GM12874 (cell line): ENCODE measurements around the gene SNU13.

ENCODE experiments used
- CTCF ChIP-seq: IDR thresholded peaks from 2 replicates; pipeline ENCODE4 v1.5.1; 2011; ENCODE audit warnings: low read depth, mild to moderate bottlenecking, control low read depth, low read length, moderate library complexity; ENCODE audit not compliant: insufficient read depth

The SNU13 gene

DNA sequence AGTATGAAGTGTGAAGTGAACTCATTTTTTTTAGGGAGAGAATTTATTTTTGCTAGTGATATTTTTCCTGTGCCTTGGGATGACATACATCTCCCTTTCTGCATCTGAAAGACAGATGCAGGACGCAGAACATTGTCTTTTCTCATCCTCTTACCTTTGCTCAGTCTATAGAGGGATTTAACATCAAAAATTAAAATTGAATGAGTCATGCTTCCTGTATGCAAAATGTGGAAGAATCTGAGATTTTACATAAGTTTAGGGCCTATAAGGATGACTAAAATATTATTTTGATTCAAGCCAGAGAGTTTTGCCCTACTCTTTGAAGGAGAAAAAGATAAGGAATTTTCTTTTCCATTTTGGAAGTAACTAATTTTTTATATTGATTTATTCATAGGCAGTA is 40.2 kb downstream of the SNU13 start:
- TF ChIP-seq CTCF = no peak

DNA sequence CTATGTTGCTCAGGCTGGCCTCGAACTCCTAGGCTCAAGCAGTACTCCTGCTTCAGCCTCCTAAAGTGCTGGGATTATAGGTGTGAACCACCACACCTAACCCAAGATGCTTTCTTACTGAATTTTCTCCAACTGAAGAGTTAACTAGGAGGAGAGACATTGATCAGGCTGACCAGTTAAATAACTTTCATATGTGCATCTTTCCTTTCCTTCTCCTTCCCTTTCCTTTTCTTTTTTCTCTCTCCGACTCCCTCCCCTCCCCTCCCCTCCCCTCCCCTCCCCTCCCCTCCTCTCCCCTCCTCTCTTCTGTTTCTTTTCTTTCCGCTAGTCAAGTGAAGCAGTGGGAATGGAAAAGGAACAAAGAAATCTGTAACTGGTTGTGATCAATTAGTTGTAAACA is 40.9 kb downstream of the SNU13 start:
- TF ChIP-seq CTCF = no peak

DNA sequence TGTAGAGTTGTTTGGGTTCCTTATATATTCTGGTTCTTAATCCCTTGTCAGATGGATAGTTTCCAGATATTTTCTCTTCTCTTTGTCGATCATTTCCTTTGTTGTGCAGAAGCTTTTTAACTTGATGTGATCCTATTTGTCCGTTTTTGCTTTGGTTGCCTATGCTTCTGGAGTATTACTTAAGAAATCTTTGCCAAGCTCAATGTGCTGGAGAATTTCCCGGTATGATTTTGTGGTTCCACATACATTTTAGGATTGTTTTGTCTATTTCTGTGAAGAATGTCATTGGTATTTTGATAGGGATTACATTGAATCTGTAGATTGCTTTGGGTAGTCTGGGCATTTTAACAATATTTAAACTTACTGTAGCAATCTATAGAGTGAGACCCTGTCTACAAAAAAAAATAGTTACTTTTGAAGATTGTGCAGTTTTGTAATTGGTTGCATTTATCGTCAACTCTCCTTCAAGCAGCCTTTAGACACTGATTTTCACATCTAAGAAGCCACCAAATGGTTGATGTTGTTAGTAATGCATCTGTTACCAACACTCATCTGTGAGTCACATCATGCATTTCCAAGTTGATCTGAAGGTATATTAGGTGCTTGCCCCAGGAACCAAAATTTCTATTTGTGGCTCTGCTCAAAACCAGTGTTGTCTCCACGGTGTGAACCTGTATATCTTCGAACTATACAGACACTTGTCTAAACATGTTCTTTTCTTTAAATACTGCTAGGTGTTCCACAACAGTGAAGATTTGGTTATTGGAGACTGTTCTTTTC is 46.1 kb downstream of the SNU13 start:
- TF ChIP-seq CTCF = no peak

GRCh38 chr22:41641854-41642253 is 46.8 kb downstream of the SNU13 start:
- TF ChIP-seq CTCF = no peak

- no peak for TF ChIP-seq CTCF
These were observed 49.9 kb downstream of the SNU13 start for GRCh38 chr22:41638748-41639147.

DNA sequence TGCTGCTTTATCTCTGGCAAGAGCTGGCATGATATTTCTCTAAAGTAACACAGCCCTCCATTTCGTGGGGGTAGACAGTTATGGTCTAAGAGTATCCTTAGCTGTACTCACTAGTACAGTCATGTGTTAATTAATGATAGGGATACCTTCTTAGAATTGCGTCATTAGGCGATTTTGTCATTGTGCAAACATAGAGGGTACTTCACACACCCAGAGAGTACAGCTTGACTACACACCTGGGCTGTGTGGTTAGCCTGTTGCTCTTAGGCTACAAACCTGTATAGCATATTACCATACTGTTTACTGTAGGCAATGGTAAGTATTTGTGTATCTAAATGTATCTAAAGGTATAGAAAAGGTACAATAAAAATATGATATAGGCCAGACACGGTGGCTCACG is 50.5 kb downstream of the SNU13 start:
- TF ChIP-seq CTCF = no peak

DNA sequence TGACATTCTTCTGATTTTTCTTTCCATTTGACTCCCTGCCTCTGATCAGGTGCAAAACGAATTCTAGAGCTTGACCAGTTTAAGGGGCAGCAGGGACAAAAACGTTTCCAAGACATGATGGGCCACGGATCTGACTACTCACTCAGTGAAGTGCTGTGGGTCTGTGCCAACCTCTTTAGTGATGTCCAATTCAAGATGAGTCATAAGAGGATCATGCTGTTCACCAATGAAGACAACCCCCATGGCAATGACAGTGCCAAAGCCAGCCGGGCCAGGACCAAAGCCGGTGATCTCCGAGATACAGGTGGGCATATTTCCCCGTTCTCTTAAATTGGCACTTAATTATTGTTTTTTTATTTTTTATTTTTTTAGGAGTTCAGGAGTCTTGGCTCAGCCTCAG is 52.2 kb downstream of the SNU13 start:
- TF ChIP-seq CTCF = no peak
